B cell (primary cell): ENCODE data around the gene CNTD1. TPM values are rescaled to one million over a fixed set of nuclear protein-coding genes. Genes with fewer than 3 reads are reported as not detected.

Experiments used
- ATAC-seq: fragments of 200-7000 bp; cut with Tn5 transposase; one replicate; pipeline ENCODE4 v1.10.0; 2021; ENCODE audit warnings: low read depth, mild to moderate bottlenecking, moderate number of reproducible peaks, moderate library complexity
- CTCF ChIA-PET: fragments of 350-600 bp; sonication (Branson Sonifier 250); formaldehyde crosslinking; loops from one replicate; lab custom pipeline; 2021; ENCODE audit warnings: antibody characterized with exemption, inconsistent platforms; lab: Charles Lee
- POLR2A ChIA-PET: fragments of 350-600 bp; sonication (Branson Sonifier 250); formaldehyde crosslinking; loops from one replicate; lab custom pipeline; 2021; ENCODE audit warnings: antibody characterized with exemption; lab: Charles Lee
- DNase-seq: peaks from one replicate; pipeline ENCODE4 v3.0.0; 2013
- H2AFZ ChIP-seq: 2 replicates; pipeline ENCODE4 v1.6.1; 2012; ENCODE audit warnings: mild to moderate bottlenecking, low read depth, low read length; ENCODE audit not compliant: insufficient read depth, poor library complexity, severe bottlenecking
- H3K27ac ChIP-seq, 2 donors: 1 replicate in 1 of 2; 2 replicates in 1 of 2; pipeline ENCODE4 v1.5.1; 2012 to 2013; ENCODE audit warnings: low read length in 2 of 2, mild to moderate bottlenecking in 2 of 2, moderate library complexity in 1 of 2
- H3K27me3 ChIP-seq, 4 experiments: fragments of 200-600 bp in 1 of 4; sonication (generic) in 1 of 4; replicated peaks in 1 of 4; 1 replicate in 2 of 4; 2 replicates in 2 of 4; pipeline versions ENCODE4 v1.6.1 to v1.7.0; 2013 to 2016; ENCODE audit warnings: low read length in 3 of 4, mild to moderate bottlenecking in 2 of 4, mixed read lengths in 1 of 4, moderate library complexity in 1 of 4; ENCODE audit not compliant: insufficient read depth in 4 of 4, control insufficient read depth in 3 of 4; ENCODE audit errors: control extremely low read depth in 1 of 4
- H3K36me3 ChIP-seq, 2 experiments: replicated peaks in 1 of 2; 1 replicate in 1 of 2; 2 replicates in 1 of 2; pipeline versions ENCODE4 v1.6.1 to v1.7.1; 2013; ENCODE audit warnings: low read length in 1 of 2; ENCODE audit not compliant: insufficient read depth in 2 of 2, control insufficient read depth in 1 of 2; ENCODE audit errors: control extremely low read depth in 1 of 2, extremely low read depth in 1 of 2
- H3K4me1 ChIP-seq, 2 donors: fragments of 200-600 bp in 1 of 2; sonication (generic) in 1 of 2; 1 replicate in 1 of 2; 2 replicates in 1 of 2; pipeline versions ENCODE4 v1.5.1 to v1.6.1; 2013 to 2017; ENCODE audit warnings: low read length in 2 of 2; ENCODE audit not compliant: control insufficient read depth in 2 of 2, insufficient read depth in 2 of 2
- H3K4me2 ChIP-seq: replicated peaks from 2 replicates; pipeline ENCODE3; 2012; ENCODE audit warnings: mild to moderate bottlenecking, low read depth, low read length; ENCODE audit not compliant: poor library complexity, severe bottlenecking
- H3K4me3 ChIP-seq, 5 experiments: fragments of 200-600 bp in 1 of 5; sonication (generic) in 1 of 5; 1 replicate in 3 of 5; 2 replicates in 2 of 5; pipeline versions ENCODE4 v1.5.1 to v1.7.0; 2011 to 2016; ENCODE audit warnings: low read length in 4 of 5, mild to moderate bottlenecking in 4 of 5, low read depth in 2 of 5, control low read depth in 1 of 5, moderate library complexity in 1 of 5; ENCODE audit not compliant: insufficient read depth in 1 of 5; ENCODE audit errors: control extremely low read depth in 1 of 5, extremely low read depth in 1 of 5
- H3K79me2 ChIP-seq: fragments of 200-600 bp; sonication (generic); one replicate; pipeline ENCODE4 v1.6.0; 2016; ENCODE audit warnings: low read length; ENCODE audit not compliant: control insufficient read depth, insufficient read depth
- H3K9ac ChIP-seq: fragments of 200-600 bp; sonication (generic); 2 replicates; pipeline ENCODE4 v1.6.1; 2017; ENCODE audit warnings: mild to moderate bottlenecking, low read length, moderate library complexity
- H3K9me3 ChIP-seq, 3 donors: one replicate each; pipeline versions ENCODE4 v1.6.1 to v1.7.1; 2013; ENCODE audit warnings: low read length in 2 of 3; ENCODE audit not compliant: control insufficient read depth in 2 of 3, insufficient read depth in 1 of 3; ENCODE audit errors: control extremely low read depth in 1 of 3
- H4K20me1 ChIP-seq: 2 replicates; pipeline ENCODE4 v1.6.0; 2012; ENCODE audit warnings: mild to moderate bottlenecking, low read length; ENCODE audit not compliant: insufficient read depth, control insufficient read depth, poor library complexity, severe bottlenecking
- H3K27ac Mint-ChIP-seq: one replicate; pipeline ENCODE4 v1.8.0; 2021; ENCODE audit warnings: mixed read lengths
- H3K27me3 Mint-ChIP-seq: one replicate; pipeline ENCODE4 v1.8.0; 2021; ENCODE audit warnings: mixed read lengths
- H3K4me1 Mint-ChIP-seq: one replicate; pipeline ENCODE4 v1.8.0; 2021; ENCODE audit warnings: mixed read lengths
- H3K4me3 Mint-ChIP-seq: one replicate; pipeline ENCODE4 v1.8.0; 2021; ENCODE audit warnings: mixed read lengths
- H3K9me3 Mint-ChIP-seq: one replicate; pipeline ENCODE4 v1.8.0; 2022; ENCODE audit warnings: mixed read lengths; ENCODE audit not compliant: insufficient read depth
- EZH2 ChIP-seq: IDR thresholded peaks from 2 replicates; pipeline ENCODE4 v1.6.1; 2012; ENCODE audit warnings: borderline replicate concordance, low read depth, mild to moderate bottlenecking, moderate library complexity, low read length; ENCODE audit not compliant: insufficient read depth, poor library complexity, severe bottlenecking
- WGBS: methylation state at CpG from one replicate; pipeline ENCODE4 v1.1.5; 2013; ENCODE audit warnings: missing lambda C conversion rate; ENCODE audit not compliant: insufficient coverage; 5-methylcytosine and 5-hydroxymethylcytosine counted together
- intact Hi-C: fragments of 100-400 bp; cut with micrococcal nuclease; formaldehyde crosslinking; loops from one replicate; pipeline ENCODE4 v1.10.0; 2022
- polyA plus RNA-seq: library from polyadenylated mRNA; depleted of rRNA; stranded (reverse); fragments of >200 nt; gene quantifications from 2 replicates; pipeline ENCODE4 v1.2.3, GENCODE V29; 2012
- total RNA-seq, 2 donors: library from RNA; stranded (reverse); fragments of 120-200 nt in 1 of 2; gene quantifications; 1 replicate in 1 of 2; 2 replicates in 1 of 2; pipeline versions ENCODE4 v1.2.3 to v1.2.4, GENCODE V29; 2013 to 2022
- TF ChIP-seq, protein P1 (sequence below): fragments of 200-600 bp; IDR thresholded peaks from one replicate; pipeline ENCODE4 v1.8.0; 2022; ENCODE audit warnings: antibody characterized with exemption, mild to moderate bottlenecking

CNTD1 gene
- total and polyA plus RNA-seq, 2 donors (not counting 1 experiment from before 2014, with no cell fraction given) = not detected

DNA sequence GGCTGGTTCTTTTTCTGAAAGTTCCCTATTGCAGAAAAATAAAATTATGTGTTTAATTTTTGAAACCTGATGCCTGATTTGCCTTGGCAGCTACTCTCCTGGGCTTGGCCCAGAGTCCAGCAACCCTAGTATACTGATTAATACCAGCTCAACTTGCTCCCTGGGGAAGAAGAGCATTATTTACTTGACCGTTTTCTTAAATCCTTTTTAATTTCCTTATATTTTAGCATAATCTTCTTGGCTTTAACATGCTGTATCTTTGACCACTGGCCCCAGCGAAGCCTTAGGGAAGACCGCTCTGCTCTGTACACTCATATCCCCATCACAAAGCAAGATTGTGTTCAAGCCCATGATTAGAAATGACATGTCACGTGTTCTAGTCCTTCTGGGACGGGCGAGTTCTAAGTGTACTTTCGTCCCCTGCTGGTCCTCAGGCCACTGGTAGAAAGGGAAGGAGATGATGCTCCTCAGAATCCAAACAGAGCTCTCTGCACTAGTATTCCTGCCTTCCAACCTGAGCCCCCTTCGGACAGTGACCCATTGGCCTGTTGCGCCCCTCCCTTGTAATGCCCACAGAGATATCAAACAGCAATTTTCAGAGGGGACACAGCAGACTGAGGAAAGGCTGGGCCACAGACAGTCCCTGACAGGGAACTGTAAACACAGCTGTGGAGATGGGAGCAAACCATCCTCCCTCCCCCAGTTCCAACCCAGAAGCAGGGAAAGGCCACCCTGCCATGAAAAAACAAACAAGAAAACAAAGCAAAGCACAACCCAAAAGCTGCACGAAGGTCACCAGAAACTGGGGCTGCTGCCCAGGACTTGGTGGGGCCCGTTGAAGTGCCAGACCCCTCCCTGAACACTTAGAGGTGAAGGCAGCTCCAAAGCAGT lies 49.5 kb upstream of the CNTD1 start:
- ChIA-PET CTCF (interaction anchor here (1.2 to 1.4 kb wide), 3 partner anchors 12 to 16 kb away, joined by 4 to 6 read pairs (median 5); partner anchors contain the start of gene RAMP2), POLR2A (no interaction called here)
- Mint-ChIP-seq H3K4me1 (peaks cover 10% of the 10 kb centered on the region), H3K4me3 (no peak overlapping the region), H3K9me3 (no peaks in the 10 kb centered on the region), H3K27ac (no peak overlapping the region), H3K27me3 (peaks cover 27% of the 10 kb centered on the region)
- ATAC-seq (no peak), DNase-seq (no peak)
- Histone ChIP-seq H3K27ac (no peak overlapping the region), H3K4me1 (peaks cover 7 to 10% of the 10 kb centered on the region in 2 donors), H3K9ac (no peak overlapping the region), H3K4me3 (no peak overlapping the region), H3K9me3 (no peaks in the 10 kb centered on the region), H3K27me3 (peaks cover 0 to 19% (median 3%) of the 10 kb centered on the region in 4 experiments), H3K79me2 (peaks cover 11% of the 10 kb centered on the region), H2AFZ (no peak overlapping the region), H4K20me1 (no peaks in the 10 kb centered on the region), H3K36me3 (no peaks in the 10 kb centered on the region), H3K4me2 (no peak overlapping the region)
- TF ChIP-seq, protein P1, sequence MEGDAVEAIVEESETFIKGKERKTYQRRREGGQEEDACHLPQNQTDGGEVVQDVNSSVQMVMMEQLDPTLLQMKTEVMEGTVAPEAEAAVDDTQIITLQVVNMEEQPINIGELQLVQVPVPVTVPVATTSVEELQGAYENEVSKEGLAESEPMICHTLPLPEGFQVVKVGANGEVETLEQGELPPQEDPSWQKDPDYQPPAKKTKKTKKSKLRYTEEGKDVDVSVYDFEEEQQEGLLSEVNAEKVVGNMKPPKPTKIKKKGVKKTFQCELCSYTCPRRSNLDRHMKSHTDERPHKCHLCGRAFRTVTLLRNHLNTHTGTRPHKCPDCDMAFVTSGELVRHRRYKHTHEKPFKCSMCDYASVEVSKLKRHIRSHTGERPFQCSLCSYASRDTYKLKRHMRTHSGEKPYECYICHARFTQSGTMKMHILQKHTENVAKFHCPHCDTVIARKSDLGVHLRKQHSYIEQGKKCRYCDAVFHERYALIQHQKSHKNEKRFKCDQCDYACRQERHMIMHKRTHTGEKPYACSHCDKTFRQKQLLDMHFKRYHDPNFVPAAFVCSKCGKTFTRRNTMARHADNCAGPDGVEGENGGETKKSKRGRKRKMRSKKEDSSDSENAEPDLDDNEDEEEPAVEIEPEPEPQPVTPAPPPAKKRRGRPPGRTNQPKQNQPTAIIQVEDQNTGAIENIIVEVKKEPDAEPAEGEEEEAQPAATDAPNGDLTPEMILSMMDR = no peak
- TF ChIP-seq EZH2 = no peak
- intact Hi-C loops = loop anchor here (10.0 kb wide), 1 partner anchor 736 kb away; the partner anchor contains the start of gene DHX8
- 94% methylated on average over 11 of the region's 11 CpGs for WGBS

DNA sequence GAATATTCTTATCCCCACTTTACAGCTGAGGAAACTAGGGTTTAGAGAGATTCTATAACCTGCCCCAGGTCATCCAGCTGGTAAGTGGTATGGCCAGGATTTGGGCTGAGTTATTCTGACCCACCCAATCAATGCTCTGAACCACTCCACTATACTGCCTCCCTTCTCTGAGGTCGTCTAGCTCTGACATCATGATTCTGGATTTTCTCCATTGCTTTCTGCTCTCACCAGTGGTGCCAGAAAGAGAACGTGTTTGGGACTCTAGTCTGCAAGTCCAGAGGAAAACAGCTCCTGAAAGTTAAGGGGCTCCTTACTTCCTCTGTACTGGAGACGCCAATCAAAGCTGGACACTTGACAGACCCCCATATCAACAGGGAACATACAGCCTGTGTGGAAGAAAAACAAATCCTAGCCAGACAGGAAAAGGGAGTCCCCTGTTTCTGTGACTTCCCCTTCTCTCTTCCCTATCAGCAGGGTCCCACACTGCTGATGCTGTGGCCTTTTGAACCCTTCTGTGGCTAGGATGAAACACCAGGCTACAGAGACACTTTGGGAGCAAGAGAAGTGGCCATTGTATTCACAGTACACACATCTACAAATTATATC lies 47.8 kb upstream of the CNTD1 start:
- WGBS = 11% methylated on average over 2 of the region's 3 CpGs
- ATAC-seq (no peak), DNase-seq (no peak)
- H2AFZ ChIP-seq = no peak overlapping the region
- Mint-ChIP-seq H3K27ac (no peak overlapping the region), H3K4me1 (no peaks in the 10 kb centered on the region), H3K27me3 (peaks cover 36% of the 10 kb centered on the region), H3K4me3 (no peak overlapping the region), H3K9me3 (no peaks in the 10 kb centered on the region)
- no peaks in the 10 kb centered on the region for H3K79me2 ChIP-seq
- H3K9ac ChIP-seq = no peak overlapping the region
- CTCF ChIA-PET = interaction anchor here (0.7 to 1.3 kb wide), 5 partner anchors 9 to 32 kb away, joined by 3 to 5 read pairs (median 3); no protein-coding TSS in a partner anchor
- no peaks in the 10 kb centered on the region for H3K4me1 ChIP-seq
- H4K20me1 ChIP-seq = no peaks in the 10 kb centered on the region
- H3K36me3 ChIP-seq = no peaks in the 10 kb centered on the region
- no peak overlapping the region for H3K27ac ChIP-seq
- H3K4me2 ChIP-seq = no peak overlapping the region
- H3K9me3 ChIP-seq = no peaks in the 10 kb centered on the region
- peaks cover 0 to 24% (median 7%) of the 10 kb centered on the region in 4 experiments for H3K27me3 ChIP-seq
- TF ChIP-seq, protein P1 = no peak
- no peak for TF ChIP-seq EZH2
- intact Hi-C loops = no loop called here
- H3K4me3 ChIP-seq = no peak overlapping the region
- POLR2A ChIA-PET = no interaction called here
